Renal cortical epithelial cell (primary cell): ENCODE results near the gene ST7. TPM values are rescaled to one million over a fixed set of nuclear protein-coding genes. Genes with fewer than 3 reads are reported as not detected.
A peak's percentile ranks its signal among the peaks of the same experiment; 100 is the strongest.

ENCODE experiments used
- DNase-seq: peaks from one replicate; pipeline ENCODE4 v3.0.0-alpha.2; 2011; ENCODE audit warnings: low read depth
- total RNA-seq: library from RNA; depleted of rRNA; stranded (reverse); fragments of >200 nt; gene quantifications from 2 replicates; pipeline ENCODE4 v1.2.3, GENCODE V29; 2014

The ST7 gene
- total RNA-seq, 1 donor from 2014 or later = 20.7 TPM

DNA sequence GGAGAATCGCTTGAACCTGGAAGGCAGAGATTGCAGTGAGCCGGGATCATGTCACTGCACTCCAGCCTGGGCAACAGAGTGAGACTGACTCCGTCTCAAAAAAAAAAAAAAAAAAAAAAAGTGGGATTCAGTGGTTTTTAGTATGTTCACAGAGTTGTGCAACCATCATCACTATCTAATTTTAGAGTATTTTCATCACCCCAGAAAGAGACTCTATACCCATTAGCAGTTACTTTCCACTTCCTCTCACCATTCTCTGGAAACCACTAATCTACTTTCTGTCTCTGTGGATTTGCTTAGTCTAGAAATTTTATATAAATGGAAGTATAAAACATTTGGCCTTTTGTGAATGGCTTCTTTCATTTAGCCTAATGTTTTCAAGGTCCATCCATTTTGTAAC, 113.4 kb downstream of the ST7 start:
- DNase-seq = no peak

- no peak for DNase-seq
These were observed 114.0 kb downstream of the ST7 start for GRCh38 chr7:117067340-117067739.

DNA sequence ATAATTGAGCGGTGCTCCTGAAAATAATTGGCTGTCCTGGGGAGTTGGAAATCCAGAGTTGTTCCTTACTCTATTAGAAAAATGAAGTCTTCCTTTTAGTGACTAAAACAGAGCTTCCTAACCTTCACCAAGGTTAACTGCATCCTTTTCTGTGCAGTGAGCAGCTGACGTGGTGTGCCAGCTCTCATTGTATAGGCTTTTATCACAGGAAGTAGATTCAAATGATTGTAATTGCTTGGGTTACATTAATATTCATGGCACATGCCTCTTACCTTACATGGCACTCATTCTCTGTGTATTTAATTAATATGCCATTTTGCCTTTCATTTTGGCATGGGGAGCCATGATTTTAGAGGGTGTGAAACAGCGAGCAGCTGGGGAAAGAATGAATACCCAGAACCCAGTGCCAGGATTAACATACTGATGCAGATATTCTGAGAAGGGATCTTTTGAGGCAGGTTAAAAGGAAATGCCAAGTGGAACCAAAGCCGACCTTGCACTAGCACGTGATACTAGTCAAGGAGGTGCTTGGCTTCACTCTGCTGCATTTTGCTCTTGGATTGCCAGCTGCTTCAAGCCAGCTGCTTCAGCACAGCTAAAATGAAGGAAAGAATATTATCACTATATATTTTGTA, 115.3 kb downstream of the ST7 start:
- DNase-seq = peak; percentile 23

DNA sequence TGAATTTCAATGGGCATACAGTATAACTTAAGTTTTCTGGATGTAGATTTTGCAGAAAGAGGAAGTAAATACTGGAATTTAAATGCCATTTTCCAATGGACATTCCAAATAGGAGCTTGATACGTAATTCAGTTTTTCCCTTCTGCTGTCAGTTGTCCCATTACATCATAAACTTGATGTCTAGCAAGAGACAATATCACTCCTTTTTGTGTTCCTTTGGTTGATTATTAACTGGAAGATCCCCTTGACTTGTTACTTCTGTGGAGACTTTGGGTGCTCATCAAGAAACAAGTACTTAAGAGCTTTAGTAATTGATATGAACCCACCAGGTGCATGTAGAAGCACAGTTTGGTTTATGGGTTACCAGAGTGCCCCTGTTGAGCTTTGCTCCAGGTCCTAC, 116.1 kb downstream of the ST7 start:
- peak; percentile 60 for DNase-seq

DNA sequence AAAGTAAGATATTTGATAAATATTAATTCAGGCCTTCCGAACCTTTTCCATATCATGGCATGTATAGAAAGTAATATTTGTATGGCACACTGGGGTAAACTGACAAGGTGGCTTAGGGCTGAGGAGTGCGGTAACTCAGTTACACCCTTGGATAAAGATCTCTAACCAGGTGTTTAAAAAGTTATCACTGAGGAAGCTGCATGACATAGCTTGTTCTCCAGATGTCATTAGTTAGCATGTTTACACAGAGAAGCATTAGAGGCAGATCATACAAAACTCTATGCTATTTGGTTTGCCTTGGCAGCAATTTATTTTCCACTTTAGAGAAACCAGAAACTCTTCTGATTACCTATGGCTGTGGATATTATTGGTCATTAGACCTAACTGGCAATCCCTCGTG, 118.2 kb downstream of the ST7 start:
- DNase-seq = no peak

GRCh38 chr7:117072620-117073118, 119.4 kb downstream of the ST7 start:
- peak; percentile 77 for DNase-seq

DNA sequence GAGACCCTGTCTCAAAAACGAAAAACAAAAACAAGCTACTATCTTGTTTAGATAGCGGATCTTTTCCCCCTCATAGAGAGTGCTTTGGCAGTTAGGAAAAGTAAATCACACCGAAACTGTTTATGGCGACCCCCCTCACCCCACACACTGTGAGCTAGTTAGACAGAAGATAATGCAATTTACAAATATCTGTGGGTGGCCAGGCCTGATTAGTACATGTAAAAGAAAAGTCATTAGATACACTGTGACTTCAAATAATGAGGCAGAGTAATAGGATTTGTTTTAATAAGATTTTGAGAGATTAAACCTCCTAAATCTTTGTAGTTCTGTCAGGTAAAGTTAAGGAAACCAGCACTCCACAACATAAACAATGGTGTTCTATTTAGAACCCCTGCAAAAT, 121.1 kb downstream of the ST7 start:
- no peak for DNase-seq

- DNase-seq = no peak
These were observed 122.6 kb downstream of the ST7 start for GRCh38 chr7:117075934-117076333.

DNA sequence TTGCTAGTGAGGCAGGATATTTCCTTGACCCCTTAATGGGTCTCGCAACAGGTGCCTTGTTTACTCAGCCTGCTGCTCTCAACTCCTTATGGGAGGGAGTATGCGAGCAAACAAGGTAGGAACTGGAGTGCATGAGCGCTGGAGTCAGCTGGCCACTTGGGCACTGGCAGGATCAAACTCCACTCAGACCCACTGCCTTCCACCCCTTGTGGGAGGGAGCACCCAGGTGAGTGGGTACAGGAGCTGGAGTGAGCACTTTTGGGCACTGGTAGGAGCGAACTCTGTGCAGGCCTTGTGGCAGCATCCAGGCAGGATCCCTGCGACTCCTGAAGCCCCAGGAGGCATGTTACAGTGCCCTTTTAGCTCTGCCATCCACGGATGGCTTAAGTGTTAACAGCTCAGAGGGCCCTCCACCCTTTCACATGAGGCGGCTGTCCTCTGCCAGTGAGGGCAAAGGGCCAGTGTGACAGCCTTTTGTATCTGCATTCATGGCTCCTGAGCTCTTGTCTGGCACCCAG, 123.2 kb downstream of the ST7 start:
- no peak for DNase-seq

DNA sequence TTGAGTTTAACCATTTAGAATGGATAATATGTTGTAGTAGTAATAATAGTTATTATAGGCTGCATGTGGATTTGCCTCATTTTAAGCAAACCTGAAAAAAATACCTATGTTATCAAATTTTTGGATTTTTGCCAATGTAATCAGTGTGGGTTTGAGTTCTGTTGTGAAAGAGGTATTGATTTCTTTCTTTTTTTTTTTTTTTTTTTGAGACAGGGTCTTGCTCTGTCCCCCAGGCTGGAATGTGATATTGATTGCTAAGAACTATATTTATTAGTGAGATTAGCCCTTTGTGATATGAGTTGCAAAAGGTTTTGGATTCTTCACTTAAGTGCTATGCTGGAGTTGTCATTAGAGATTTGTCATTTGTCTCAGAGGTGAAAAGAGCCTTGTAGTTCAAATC, 124.4 kb downstream of the ST7 start:
- DNase-seq = no peak

- no peak for DNase-seq
These were observed 129.3 kb downstream of the ST7 start for GRCh38 chr7:117082647-117083046.

DNA sequence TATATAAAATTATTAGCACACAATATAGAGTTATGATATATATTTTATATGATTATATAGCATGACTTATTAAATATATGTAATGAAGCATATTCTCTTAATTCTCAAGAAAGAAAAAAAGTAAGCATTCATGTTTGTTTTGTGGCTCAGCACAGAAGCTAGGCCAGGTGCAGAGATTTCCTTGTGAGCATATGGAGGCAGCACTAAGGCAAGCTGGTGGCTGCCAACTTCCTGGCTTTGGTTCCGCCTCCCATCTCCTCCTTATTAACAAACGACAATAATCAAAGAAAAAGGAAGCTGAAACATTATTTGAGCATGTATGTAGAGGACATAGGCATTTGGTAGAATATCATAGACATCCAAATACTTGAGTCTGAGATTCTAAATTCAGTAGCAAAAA, 130.3 kb downstream of the ST7 start:
- no peak for DNase-seq

GRCh38 chr7:117084286-117084685, 131.0 kb downstream of the ST7 start:
- DNase-seq = peak; percentile 29

DNA sequence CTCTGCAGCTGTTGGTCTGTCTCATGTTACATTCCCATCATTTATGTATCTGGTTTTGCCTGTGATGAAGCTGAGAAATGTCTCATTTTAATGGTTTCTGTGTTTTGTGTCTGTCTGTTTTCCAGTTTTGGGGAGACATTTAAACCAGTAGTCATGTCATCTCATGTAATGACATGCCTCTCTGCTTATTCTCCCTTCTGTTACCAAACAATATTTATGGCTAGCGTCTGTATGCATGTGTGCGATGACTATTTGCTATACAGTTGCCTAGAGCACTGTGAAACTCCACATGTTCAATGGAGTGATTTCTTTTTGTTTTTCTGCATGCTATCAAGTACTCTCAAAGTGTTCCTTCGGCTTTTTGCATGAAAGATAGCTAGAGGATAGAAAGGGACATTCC, 132.0 kb downstream of the ST7 start:
- no peak for DNase-seq

GRCh38 chr7:117085769-117086463, 132.6 kb downstream of the ST7 start:
- DNase-seq = peak; percentile 71

- DNase-seq = no peak
These were observed 133.5 kb downstream of the ST7 start for GRCh38 chr7:117086788-117087187.

GRCh38 chr7:117087639-117088396, 134.5 kb downstream of the ST7 start:
- no peak for DNase-seq

DNA sequence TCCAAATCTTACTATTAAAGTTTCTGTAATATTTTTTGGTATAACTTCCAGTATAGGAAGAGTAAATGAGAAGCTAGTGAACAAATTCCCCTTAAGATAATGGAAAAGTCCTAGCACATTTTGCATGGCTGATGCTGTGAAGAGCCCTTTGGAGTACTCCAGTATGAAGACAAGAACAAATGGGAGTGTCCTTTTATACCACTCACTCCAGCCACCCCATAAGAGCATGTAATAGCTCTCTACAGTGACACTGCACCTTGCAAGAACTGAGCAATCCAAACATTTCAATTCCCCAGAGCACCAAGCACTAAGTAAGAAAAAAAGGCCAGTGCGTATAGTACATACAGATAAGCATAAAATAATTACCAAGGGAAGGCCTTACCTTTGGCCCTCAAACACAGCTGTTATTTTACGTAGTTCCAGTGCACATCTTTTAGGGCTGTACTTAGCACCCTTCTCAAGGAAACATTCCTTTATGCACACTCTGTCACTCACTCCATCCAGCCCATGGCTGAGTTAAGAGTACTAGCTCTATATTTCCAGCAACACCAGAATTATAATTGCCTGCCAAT, 135.4 kb downstream of the ST7 start:
- no peak for DNase-seq

- DNase-seq = no peak
These were observed 137.5 kb downstream of the ST7 start for GRCh38 chr7:117090791-117091190.

DNA sequence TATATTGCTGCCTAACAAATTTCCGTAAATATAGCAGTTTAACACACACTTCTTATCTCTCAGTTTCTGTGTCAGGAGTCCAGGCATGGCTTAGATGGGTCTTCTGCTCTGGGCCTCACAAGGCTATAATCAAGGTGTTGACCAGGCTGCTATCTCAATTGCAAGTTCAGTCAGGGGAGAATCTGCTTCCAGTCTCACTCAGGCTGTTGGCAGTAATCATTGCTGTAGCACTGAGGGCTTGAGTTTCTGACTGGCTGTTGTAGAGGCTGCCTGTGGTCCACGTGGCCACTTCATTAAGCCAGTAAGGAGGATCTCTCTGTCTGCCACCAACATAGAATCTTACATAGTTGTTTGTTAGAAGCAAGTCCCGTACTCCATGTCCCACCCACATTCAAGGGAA, 138.4 kb downstream of the ST7 start:
- no peak for DNase-seq

DNA sequence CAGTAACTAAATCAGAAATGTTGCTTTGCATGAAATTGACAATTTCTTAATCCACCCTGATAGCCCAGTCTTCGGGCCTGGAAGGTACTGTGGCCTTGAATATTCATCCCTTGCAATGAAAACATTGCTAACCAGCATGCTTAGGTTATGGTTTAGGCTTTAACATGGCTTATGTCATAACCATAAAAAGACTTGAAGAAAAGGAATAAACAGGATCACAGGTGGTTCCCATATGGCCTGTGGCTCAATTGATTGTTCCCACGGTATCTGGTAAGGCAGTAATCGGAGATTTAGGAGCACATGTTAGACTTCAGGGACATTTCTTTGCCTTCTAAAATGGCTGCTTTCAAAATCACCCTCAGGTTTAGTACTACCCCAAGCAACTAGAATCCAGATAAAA, 139.5 kb downstream of the ST7 start:
- DNase-seq = peak; percentile 57

DNA sequence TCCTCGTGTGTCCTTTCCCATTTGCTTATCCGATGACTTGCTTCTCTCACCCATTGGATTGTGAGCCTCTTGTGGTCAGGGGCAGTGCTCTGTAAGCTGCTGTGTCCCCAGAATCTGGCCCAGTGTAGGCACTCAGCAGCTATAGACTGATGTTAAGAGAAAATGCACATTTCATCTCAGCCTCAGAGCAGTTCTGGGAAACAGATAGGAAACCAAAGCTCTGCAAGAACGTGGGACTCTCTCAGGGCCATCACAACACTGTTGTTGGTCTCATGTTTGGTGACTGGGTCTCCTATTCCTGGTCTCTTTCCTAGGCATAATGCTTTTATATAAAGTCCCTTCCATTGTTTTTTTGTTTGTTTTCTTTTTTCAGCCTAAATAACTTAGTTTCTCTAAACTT, 141.2 kb downstream of the ST7 start:
- DNase-seq = no peak
